Measurements from ENCODE around the gene CFL1. TPM values are rescaled to one million over a fixed set of nuclear protein-coding genes. Genes with fewer than 3 reads are reported as not detected.

CFL1 gene
- total and polyA plus RNA-seq, 2 of the 8 experiments (the other 6 are each of a cell fraction or from before 2014, with no cell fraction given) = 1,252 to 1,365 TPM

- TF ChIP-seq CHD7 (IDR thresholded peaks at IDR 0.05; ENCODE audit: insufficient replicate concordance, low read length) = no peak
- no peak for TF ChIP-seq SIX5 (IDR thresholded peaks at IDR 0.05; ENCODE audit: low read depth, low read length)
- TF ChIP-seq RFX5 (IDR thresholded peaks at IDR 0.05; ENCODE audit: borderline replicate concordance, low read depth, low read length) = no peak
- TF ChIP-seq ATF2 (IDR thresholded peaks at IDR 0.05; ENCODE audit: low read length) = peak; percentile 21; the same call in 1 of the 2 replicates
- peak; percentile 64; the same call in 1 of the 2 replicates for TF ChIP-seq CREB1 (IDR thresholded peaks at IDR 0.05)
- TF ChIP-seq SIN3A (conservative IDR thresholded peaks at IDR 0.05 in 1 of 2, IDR thresholded peaks at IDR 0.05 in 1 of 2; ENCODE audit: low read depth in 1 of 2, low read length in 2 of 2) = 0 out of 4 replicates have a peak, but pooled peaks have one; percentile 45 to 64
Measured at GRCh38 chr11:65851083-65851579, 6.8 kb downstream of the CFL1 start (continued).

Measured in H1 (cell line).